HG02763 (cell line): ENCODE results near the gene ADCY3.
A peak's percentile ranks its signal among the peaks of the same experiment; 100 is the strongest.

Source experiments
- ATAC-seq: cut with Tn5 transposase; IDR thresholded peaks from one replicate; pipeline ENCODE4 v1.9.1; 2021; ENCODE audit warnings: mild to moderate bottlenecking, moderate library complexity; ENCODE audit not compliant: unreplicated experiment

Gene ADCY3

DNA sequence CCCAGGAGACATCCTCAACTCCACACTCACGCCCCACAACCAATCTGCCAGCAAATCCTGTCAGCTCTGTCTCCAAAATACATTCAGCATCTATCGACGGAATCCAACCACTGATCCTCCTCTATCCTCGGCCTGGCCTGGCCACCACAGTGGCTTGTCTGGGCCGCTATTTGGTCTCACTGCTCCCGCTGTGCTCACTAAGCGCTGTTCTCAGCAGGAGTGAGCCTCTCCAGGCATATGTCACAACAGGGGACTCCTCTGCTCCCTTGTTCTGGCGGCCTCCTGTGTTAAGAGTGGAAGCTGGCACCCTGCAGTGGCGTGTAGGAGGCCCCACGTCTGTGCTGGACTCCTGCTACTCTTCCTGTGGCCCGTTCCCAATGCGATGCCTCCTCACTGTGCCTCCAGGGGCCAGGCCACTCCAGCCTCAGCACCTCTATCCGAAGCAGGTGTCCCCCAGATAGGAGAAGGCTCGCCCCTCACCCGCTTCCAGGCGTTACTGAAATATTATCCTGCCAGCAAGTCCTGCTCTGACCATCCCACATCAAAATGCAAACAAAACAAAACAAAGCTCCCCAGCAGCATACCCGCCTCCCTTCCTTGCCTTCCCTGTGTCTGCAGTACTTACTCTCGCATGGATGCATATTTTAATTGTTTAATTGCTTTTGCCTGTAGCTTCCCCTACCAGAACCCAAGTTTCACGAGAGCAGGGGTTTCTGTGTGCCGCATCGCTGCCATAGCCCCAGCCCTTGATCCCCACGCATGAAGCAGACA is 86.9 kb downstream of the ADCY3 start:
- no peak for ATAC-seq

DNA sequence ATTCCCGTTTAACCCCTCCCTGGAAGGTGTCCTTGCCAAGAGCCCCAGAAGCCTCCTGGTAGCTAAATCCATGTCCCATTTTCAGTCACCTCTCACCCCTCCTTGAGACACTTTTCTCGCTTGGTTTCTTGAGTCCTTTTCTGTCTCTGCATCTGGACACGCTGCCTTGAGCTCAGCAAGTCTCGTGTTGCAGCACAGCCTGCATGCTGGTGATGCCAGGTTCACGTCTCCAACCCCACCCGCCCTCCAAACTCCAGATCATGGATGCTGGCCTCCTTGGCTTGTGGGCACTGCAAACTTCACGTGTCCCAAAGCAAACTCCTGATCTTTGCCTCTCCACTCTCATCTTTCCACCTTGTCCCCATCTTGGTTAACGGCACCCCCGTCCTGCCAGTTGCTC is 87.5 kb downstream of the ADCY3 start:
- no peak for ATAC-seq

- ATAC-seq: no peak
Measured at GRCh38 chr2:24832073-24832461, 88.0 kb downstream of the ADCY3 start.

- ATAC-seq: no peak
Measured at GRCh38 chr2:24831221-24832072, 88.6 kb downstream of the ADCY3 start.

DNA sequence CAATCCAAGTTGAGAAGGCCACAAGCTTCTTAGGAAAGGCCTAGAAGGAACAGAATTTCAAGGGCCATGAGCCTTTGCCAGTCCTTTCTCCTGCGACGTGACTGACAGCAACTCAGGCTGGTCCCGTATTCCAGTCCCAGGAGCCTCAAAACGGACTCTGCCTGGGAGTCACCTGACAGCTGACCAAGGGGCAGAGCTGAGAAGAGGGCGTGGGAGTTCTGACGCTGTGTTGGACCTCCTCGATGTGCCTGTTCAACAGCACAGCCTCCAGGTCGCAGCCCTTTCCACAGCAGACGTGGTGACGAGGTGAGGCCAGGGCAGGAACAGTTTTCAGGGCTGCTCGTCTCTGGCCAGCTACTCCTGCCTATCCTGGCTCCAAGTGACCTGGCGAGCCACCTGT is 89.3 kb downstream of the ADCY3 start:
- no peak for ATAC-seq

DNA sequence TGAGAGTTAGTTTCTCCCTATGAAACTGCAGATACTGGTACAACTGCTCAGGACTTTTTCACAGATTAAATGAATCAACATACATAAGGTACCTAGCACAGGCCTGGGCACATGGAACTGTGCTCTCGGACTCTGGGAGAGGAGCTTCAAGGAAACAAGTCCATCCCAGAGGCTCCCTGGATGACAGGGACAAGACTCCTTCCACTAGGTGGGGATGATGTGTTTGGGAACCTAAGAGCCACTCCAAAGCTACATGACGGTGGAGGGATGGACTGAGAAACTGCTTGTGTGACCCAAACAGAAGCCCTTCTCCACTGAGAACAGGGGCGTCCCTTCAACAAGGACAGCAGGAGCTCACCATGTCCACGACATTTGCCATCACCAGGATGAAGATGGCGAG is 89.7 kb downstream of the ADCY3 start:
- ATAC-seq: no peak

- no peak for ATAC-seq
Measured at GRCh38 chr2:24828238-24828996, 91.6 kb downstream of the ADCY3 start.

DNA sequence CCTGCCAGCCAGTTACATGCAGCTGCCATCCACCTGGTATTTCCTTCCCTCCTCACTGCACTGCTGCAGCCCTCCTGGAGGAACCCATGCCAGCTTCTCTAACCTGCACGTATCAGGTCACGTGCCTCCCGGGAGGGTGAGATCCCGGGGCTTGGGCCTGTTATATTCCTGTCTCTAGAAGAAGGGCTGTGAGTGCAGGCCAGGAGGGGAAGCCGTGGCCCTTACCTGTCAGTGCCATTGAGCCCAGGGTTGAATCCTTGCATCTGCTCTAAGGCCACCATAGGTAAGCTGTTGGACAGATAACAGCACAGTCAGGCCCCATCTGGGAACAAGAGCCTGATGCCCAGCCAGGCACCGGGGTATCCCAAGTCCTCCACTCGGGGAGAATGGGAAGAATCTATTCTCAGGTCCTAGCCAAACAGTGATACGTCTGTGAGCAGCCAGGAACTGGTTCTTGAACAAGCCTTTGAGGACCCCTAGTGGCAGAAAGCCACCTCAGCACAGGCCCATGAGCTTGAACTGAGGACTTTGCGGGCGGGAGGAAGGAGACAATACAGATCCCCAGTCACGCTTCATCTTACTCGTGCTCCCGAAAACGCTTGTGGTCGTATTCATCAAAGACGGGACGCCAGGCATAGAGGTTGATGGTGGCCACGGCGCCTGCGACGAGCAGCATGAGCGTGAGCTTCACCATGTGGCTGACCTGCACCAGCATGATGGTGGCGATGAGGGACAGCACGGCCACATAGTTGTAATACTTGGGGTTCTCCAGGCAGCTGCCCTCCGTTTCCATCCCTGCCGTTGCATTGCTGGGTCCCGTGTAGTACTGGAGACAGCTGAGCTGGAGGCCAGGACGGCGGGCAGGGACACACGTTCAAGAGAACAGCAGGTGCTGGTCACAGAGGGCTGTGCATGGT is 92.5 kb downstream of the ADCY3 start:
- peak; percentile 59 for ATAC-seq

DNA sequence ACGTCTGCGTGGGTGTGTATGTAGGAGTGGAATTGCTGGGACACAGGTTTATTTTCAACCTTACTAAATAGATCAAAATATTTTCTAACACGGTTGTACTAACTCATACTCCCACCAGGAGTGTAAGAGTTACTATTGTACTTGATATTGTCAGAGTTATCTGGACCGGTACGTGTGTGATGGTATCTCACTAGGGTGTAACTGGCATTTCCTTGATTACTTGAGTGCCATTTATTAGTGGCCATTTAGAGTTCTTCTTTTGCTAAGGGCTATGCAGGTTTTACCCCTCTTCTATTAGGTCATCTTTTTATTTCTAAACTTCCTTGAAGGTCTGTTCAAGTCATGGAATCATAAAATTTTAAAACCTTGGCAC is 93.3 kb downstream of the ADCY3 start:
- no peak for ATAC-seq

DNA sequence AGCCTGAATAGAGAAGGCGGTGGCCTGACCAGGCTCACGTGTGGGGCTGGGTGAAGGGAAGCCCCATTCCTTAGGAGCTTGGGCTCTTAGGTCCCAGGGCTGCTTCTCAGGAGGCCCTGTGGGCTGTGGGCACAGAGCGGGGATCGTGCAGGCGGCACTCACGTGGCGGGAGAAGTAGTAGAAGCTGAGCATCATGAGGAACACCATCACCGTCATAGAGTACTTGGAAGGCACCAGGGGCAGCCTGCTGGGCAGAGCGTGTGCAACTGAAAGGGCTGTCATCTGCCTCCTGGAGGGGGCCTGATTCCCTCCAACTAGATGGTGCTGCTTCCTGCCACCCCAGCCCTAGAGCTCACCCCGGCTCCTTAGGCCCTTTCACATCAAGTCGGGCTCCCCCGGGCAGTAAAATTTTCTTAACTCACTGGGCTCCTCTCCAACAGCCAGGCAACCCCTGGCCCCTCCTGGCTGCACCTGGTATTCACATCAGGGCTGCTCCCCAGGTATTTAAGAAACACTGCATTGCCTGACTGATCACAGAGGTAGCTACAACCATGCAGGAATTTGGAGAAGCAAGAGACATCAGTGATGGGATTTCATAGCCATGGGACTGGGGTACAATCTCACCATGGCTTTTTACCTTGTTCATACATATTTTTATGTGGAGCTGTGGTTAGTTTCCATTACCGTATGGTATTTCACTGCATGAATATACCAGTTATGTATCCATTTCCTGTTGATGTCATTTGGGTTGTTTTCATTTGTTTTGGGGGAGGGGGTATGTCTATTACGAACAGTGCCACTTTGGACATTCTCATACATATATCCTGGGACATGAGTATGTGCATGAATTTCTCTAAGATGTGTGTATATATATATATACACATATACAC is 93.9 kb downstream of the ADCY3 start:
- ATAC-seq: no peak

DNA sequence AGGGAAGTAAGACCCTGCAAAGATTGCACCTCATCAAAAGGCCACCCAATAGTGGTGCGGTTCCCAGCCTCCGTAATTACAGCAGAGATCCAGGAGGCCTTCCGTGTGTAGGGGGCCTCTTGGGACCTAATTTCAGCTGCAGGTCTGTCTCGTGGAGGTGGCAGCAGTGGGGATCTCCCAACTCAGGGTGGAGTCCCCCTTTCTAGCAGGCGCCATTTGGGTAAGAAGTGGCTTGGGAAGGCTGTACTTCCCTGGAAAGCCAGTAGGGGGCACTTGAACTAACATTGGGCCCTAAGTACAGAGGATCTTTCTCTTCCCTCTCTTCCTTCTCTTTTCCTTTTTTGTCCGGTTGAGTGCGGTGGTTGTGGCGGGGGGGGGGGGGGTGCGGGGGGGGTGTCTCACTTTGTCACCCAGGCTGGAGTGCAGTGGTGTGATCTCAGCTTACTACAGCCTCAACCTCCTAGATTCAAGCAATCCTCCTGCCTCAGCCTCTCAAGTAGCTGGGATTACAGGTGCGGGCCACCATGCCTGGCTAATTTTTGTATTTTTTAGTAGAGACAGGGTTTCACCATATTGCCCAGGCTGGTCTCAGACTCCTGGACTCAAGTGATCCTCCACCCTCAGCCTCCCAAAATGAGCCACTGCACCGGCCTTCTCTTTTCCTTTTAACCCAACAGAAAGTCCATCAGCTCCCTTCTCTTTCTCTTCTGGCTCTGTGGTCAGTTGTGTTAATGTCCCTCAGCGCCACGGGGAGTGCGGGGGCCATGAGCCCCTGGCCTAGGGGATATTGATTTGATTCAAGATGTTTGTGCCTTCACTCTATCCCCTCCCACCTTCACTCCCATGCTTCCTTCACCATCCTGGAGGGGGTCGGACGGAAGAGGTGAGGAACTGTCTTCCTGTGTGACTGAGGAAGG is 94.8 kb downstream of the ADCY3 start:
- ATAC-seq: no peak

DNA sequence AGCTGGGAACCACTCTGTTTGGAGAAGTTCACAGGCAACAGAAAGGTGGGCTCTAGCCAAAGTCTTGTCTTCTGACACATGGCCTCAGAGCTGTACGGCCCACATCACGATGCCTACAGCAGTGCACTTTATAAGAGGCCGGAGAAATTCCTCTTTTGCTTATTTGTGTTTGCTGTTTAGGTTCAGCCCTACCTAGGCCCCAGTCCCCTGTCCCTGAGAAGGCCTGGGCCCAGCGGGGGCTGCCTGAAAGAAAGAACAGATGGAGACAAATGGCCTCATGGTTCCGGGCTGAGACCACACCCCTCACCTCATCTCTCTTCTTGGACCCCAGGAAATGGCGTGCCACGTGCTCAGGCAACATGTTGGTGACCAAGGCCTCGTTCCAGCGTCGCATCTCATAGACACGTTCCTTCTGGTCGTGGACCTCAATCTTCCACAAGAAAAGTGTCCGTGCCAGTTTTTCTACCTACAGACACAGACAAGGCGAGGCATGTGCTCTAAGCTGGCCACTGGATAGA is 95.9 kb downstream of the ADCY3 start:
- ATAC-seq: no peak

GRCh38 chr2:24822049-24822706 is 97.9 kb downstream of the ADCY3 start:
- no peak for ATAC-seq

DNA sequence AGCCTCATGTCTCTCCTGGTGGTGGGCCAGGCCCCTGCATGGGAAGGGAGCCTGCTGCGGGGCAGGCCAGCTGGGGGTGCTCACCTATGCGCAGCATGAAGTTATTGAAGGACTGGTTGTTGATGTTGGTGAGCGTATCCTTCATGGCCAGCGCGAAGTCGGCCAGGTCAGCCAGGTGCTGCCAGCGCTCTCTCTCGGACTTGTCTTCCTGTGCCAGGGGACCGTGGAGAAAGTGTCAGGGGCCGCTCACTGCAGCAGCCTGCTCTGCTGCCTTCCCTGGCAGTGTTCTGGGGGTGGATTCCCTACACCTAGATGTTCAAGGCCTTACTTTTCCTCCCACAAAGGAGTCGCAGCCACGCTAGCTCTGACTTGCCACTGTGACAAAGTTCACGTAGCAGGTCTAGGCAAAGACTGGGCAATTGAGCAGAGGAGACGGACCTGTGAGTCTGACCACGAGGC is 98.6 kb downstream of the ADCY3 start:
- no peak for ATAC-seq

DNA sequence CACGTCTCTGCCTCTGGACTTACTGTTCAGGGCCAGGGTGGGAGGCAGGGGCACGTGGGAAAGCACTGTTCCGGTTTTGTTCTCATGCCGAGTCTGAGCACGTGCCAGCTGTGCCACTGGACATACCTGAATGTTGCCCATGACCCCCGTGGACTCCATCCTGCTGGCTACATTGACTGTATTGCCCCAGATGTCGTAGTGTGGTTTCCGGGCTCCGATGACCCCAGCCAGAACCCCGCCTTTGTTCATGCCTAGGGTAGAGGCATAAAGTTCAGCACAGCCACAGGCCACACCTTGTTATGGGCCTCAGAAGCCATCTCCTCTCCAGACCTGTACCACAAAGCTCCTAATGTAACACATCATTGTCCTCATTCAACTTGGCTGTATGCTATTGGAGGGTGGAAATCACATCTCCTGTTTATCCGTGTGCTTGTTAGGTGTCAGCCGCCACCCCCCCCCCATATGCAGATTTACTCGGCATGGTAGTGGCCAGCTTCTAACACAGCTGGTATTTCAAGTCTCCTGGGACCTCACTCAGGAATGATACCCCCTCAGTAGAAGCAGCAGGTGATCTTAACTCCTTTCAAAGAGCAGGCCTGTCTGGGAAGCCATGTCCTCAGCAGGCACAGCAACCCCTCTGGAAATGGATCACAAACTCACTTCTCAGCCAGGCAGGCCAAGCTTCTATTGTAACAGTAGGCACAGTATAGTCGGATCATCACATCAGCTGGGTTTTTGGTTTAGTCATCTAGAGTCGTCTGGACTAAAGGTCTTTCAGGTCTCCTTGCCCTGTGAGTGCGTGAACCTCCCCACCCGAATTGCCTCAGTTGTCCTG is 99.2 kb downstream of the ADCY3 start:
- no peak for ATAC-seq

- ATAC-seq: no peak
Measured at GRCh38 chr2:24820175-24820513, 99.9 kb downstream of the ADCY3 start.
